Stomach (tissue), 9 donors: ENCODE data around the gene SUN5. TPM values are rescaled to one million over a fixed set of nuclear protein-coding genes. Genes with fewer than 3 reads are reported as not detected.

Source experiments
- DNase-seq, 2 donors: peaks; one replicate each; pipeline versions ENCODE4 v3.0.0 to v3.0.0-alpha.2; 2013 to 2019
- H3K27ac ChIP-seq, 5 donors: fragments of 200-600 bp in 4 of 5; sonication (generic) in 4 of 5; one replicate each; pipeline ENCODE4 v1.5.1; 2013 to 2019; ENCODE audit warnings: mild to moderate bottlenecking in 1 of 5, moderate library complexity in 1 of 5
- H3K27me3 ChIP-seq, 3 donors: fragments of 200-600 bp; sonication (generic); one replicate each; pipeline ENCODE4 v1.5.1; 2017 to 2019; ENCODE audit warnings: mixed run types in 1 of 3
- H3K36me3 ChIP-seq, 4 donors: fragments of 200-600 bp; sonication (generic); 1 replicate in 3 of 4; 2 replicates in 1 of 4; pipeline ENCODE4 v1.5.1; 2016 to 2019
- H3K4me1 ChIP-seq, 4 donors: fragments of 200-600 bp; sonication (generic); one replicate each; pipeline ENCODE4 v1.5.1; 2016 to 2019
- H3K4me3 ChIP-seq, 4 donors: fragments of 200-600 bp; sonication (generic) in 3 of 4; one replicate each; pipeline ENCODE4 v1.5.1; 2016 to 2019; ENCODE audit warnings: mild to moderate bottlenecking in 1 of 4
- H3K9me3 ChIP-seq, 4 donors: fragments of 200-600 bp; sonication (generic); one replicate each; pipeline ENCODE4 v1.5.1; 2016 to 2019
- CTCF ChIP-seq, 7 experiments: fragments of 450-650 bp in 4 of 7; fragments of 200-600 bp in 3 of 7; sonication (generic) in 3 of 7; IDR thresholded peaks; one replicate each; pipeline ENCODE4 v1.5.1; 2016 to 2019; ENCODE audit warnings: antibody characterized with exemption in 7 of 7, control low read depth in 2 of 7, mild to moderate bottlenecking in 1 of 7
- EP300 ChIP-seq: sonication (generic); formaldehyde crosslinking; IDR thresholded peaks from one replicate; pipeline ENCODE4 v1.6.1; 2017; ENCODE audit warnings: antibody characterized with exemption
- POLR2A ChIP-seq, 4 donors: fragments of 450-650 bp; IDR thresholded peaks; one replicate each; pipeline ENCODE4 v1.6.1; 2016; ENCODE audit warnings: antibody characterized with exemption in 4 of 4, control low read depth in 2 of 4, mild to moderate bottlenecking in 1 of 4, moderate library complexity in 1 of 4
- POLR2AphosphoS5 ChIP-seq, 3 donors: sonication (generic); formaldehyde crosslinking; IDR thresholded peaks; one replicate each; pipeline ENCODE4 v1.6.1; 2016; ENCODE audit warnings: antibody characterized with exemption in 3 of 3
- WGBS, 5 donors: extraction: QIAGEN DNeasy Blood & Tissue Kit in 3 of 5; methylation state at CpG; one replicate each; pipeline versions ENCODE4 v1.1.5 to v1.1.7; 2013 to 2018; 5-methylcytosine and 5-hydroxymethylcytosine counted together
- intact Hi-C: fragments of 100-400 bp; cut with DNase I; formaldehyde crosslinking; loops from one replicate; pipeline ENCODE4 v1.15.1; 2023; ENCODE audit warnings: low total_unique reads
- polyA plus RNA-seq, 3 donors: library from polyadenylated mRNA; stranded (reverse); fragments of 200-250 nt; gene quantifications; one replicate each; pipeline ENCODE4 v1.2.3, GENCODE V29; 2013
- total RNA-seq, 5 donors: library from RNA; depleted of rRNA; stranded (reverse); fragments of >200 nt; gene quantifications; one replicate each; pipeline versions ENCODE4 v1.1.0 to v1.2.3, GENCODE V29; 2014 to 2016
- donor health status: healthy with polysubstance abuse.
- donor health status: Bipolar disorder and iron deficiency.
- donor health status: healthy.

The SUN5 gene
- total and polyA plus RNA-seq, 8 donors = not detected

- peaks cover 0 to 17% (median 0%) of the 10 kb centered on the region in 3 donors for H3K27me3 ChIP-seq
- peaks cover 0 to 4% (median 0%) of the 10 kb centered on the region in 4 donors for H3K4me1 ChIP-seq
- DNase-seq = no peak
- no peaks in the 10 kb centered on the region for H3K36me3 ChIP-seq
- no peak for TF ChIP-seq EP300
- no peak for TF ChIP-seq CTCF (IDR thresholded peaks at IDR 0.05)
- TF ChIP-seq POLR2AphosphoS5 (IDR thresholded peaks at IDR 0.05) = no peak
- TF ChIP-seq POLR2A (IDR thresholded peaks at IDR 0.05) = no peak
- H3K27ac ChIP-seq = no peak overlapping the region
- H3K9me3 ChIP-seq = peaks cover 0 to 7% (median 0%) of the 10 kb centered on the region in 4 donors
- WGBS, 5 donors = 85 to 89% (median 88%) methylated on average over 21 to 23 of the region's 23 CpGs
- H3K4me3 ChIP-seq = no peak overlapping the region
- intact Hi-C loops = no loop called here
Measured at GRCh38 chr20:33008336-33009213, 4.3 kb upstream of the SUN5 start.

- no peak for DNase-seq
- intact Hi-C loops = no loop called here
- WGBS, 5 donors = 71 to 86% (median 76%) methylated on average over 9 to 11 of the region's 11 CpGs
- Histone ChIP-seq H3K4me3 (no peak within 1 kb of the TSS), H3K9me3 (peaks cover 0 to 7% (median 0%) of the 10 kb centered on the region in 4 donors), H3K27me3 (peaks cover 0 to 8% (median 0%) of the 10 kb centered on the region in 3 donors), H3K27ac (no peak within 1 kb of the TSS), H3K4me1 (peaks cover 0 to 4% (median 0%) of the 10 kb centered on the region in 4 donors), H3K36me3 (no peaks in the 10 kb centered on the region)
- TF ChIP-seq POLR2A (IDR thresholded peaks at IDR 0.05) = no peak
- no peak for TF ChIP-seq EP300
- no peak for TF ChIP-seq CTCF (IDR thresholded peaks at IDR 0.05)
- no peak for TF ChIP-seq POLR2AphosphoS5 (IDR thresholded peaks at IDR 0.05)
Measured at GRCh38 chr20:33007376-33008335, 3.4 kb upstream of the SUN5 start, which contains the start of gene BPIFB2. Gene BPIFB2, plus strand, starts transcription at chr20:33007704. Its CDS starts 871 bp downstream, at chr20:33008575.

GRCh38 chr20:33006776-33007375 lies 2.6 kb upstream of the SUN5 start:
- Histone ChIP-seq H3K27me3 (peaks cover 0 to 4% (median 0%) of the 10 kb centered on the region in 3 donors), H3K4me3 (no peak overlapping the region), H3K27ac (no peak overlapping the region), H3K36me3 (no peaks in the 10 kb centered on the region), H3K9me3 (peaks cover 0 to 7% (median 0%) of the 10 kb centered on the region in 4 donors), H3K4me1 (peaks cover 0 to 4% (median 0%) of the 10 kb centered on the region in 4 donors)
- no peak for TF ChIP-seq POLR2AphosphoS5 (IDR thresholded peaks at IDR 0.05)
- TF ChIP-seq POLR2A (IDR thresholded peaks at IDR 0.05) = no peak
- no peak for TF ChIP-seq CTCF (IDR thresholded peaks at IDR 0.05)
- TF ChIP-seq EP300 = no peak
- no peak for DNase-seq
- intact Hi-C loops = no loop called here
- WGBS, 5 donors = 80 to 86% (median 84%) methylated on average over 7 to 8 of the region's 8 CpGs
